CD4-positive, alpha-beta T cell treated with Interleukin-4 for 4 hours (primary cell): ENCODE measurements around the gene PRELID1.
"Not testable (repeated sequence)": the region's sequence is repeated elsewhere in the genome, so short reads cannot be mapped to it uniquely, and the experiment has no call there.

ENCODE experiments used
- DNase-seq: peaks from one replicate; pipeline ENCODE4 v3.0.0-alpha.2; 2020

PRELID1 gene

GRCh38 chr5:177303121-177303924 is at the start of gene PRELID1, which contains the start of gene RAB24:
Gene PRELID1 (plus strand): TSS chr5:177303799. CDS start chr5:177303986, 187 bp downstream.
Gene RAB24 (minus strand): TSS chr5:177303719. CDS start chr5:177303288, 431 bp downstream.
- DNase-seq = peak; percentile 81

DNA sequence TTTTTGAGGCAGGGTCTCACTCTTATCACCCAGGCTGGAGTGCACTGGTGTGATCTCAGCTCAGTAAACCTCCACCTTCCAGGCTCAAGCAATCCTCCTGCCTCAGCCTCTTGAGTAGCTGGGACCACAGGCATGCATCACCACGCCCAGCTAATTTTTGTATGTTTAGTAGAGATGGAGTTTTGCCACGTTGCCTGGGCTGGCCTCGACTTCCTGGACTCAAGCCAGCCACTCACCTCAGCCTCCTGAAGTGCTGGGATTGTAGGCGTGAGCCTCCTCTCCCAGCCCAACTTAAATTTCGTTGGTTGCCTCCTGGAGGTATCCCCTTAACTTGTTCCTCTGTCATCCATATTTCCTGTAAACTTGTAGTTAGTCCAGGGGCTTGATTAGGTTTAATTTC is 47.3 kb upstream of the PRELID1 start:
- DNase-seq = no peak

GRCh38 chr5:177258711-177259110 is 44.9 kb upstream of the PRELID1 start:
- DNase-seq = not testable (repeated sequence)

DNA sequence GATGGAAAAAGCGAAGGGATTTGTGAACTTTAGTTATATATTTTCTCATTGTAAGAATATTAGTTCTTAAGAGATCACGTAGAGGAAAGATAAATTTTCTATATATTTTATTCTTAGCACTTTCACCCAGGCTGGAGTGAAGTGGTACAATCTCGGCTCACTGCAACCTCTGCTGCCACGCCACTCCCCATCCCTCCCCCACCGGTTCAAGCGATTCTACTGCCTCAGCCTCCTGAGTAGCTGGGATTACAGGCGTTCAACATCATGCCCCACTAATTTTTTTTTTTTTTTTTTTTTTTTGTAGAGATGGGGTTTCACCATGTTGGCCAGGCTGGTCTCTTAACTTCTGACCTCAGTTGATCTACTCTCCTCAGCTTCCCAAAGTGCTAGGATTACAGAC is 42.6 kb upstream of the PRELID1 start:
- no peak for DNase-seq

DNA sequence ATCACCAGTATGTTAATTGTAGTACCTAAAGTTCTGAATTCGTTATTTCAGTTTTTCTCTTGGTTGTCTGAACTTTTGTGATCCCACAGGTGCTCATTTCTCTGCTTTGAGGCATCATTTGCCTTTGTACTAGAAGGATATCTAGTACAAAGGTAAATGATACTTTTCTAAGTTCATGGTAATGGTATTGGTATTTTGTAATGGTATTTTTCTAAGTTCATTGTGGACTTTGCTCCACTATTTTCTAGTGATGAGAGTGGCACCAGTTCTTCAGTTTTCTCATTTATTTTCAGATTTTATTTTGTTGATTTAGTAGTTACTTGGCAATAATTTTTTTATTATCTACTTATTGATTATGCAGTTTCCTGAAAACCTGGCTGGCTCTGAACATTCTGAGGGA is 42.1 kb upstream of the PRELID1 start:
- no peak for DNase-seq

- no peak for DNase-seq
Measured at GRCh38 chr5:177264178-177264577, 39.4 kb upstream of the PRELID1 start.

DNA sequence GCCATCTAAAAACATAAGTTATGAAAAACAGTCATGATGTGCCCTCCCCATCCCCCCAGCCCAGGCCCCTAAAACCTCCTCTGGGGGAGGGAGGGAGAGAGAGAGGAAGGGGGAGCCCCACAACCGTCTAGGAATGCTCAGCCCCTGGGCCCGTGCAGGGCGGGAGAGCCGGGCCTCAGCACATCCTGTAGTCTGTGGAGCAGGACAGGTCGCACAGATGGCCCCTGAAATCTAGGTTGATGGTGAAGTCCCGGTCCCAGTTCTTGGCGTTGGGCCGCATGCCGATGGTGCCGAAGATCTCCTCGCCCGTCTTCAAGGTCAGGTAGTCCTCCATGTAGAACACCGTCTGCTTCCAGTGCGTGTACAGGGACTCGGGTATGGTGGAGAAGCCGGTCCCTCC is 38.2 kb upstream of the PRELID1 start:
- no peak for DNase-seq

DNA sequence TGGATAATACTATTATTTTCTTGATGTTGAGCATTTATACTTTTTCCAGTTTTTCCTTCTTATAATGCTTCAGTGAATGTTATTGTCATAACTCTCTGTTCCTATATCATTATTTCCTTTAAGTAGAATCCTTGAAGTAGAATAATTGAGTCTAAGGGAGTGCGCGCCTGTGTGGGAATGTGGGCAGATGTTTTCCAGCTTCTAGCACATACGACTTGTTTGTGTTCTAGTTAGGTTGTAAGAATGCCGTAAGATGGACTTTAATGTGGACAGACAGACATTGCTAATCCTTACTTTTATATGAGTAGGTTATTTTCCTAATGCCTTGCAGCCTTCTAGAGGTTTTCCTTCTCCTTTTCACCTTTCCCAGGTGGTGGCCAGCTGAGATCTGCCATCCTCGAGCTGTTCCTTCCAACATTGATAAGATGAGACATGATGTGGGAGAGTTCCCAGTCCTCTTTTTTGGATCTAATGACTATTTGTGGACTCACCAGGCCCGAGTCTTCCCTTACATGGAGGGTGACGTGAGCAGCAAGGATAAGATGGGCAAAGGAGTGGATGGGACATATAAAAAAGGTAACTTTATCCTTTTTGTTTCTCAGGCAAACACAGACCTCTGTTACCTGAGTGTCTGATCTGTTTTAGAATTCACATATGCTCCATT is 34.2 kb upstream of the PRELID1 start:
- no peak for DNase-seq

- DNase-seq = no peak
Measured at GRCh38 chr5:177269976-177270375, 33.6 kb upstream of the PRELID1 start.

GRCh38 chr5:177270653-177271052 is 32.9 kb upstream of the PRELID1 start:
- DNase-seq = no peak

GRCh38 chr5:177271113-177271512 is 32.5 kb upstream of the PRELID1 start:
- DNase-seq = no peak

- DNase-seq = no peak
Measured at GRCh38 chr5:177275883-177276282, 27.7 kb upstream of the PRELID1 start.

GRCh38 chr5:177276886-177277285 is 26.7 kb upstream of the PRELID1 start:
- DNase-seq = no peak

DNA sequence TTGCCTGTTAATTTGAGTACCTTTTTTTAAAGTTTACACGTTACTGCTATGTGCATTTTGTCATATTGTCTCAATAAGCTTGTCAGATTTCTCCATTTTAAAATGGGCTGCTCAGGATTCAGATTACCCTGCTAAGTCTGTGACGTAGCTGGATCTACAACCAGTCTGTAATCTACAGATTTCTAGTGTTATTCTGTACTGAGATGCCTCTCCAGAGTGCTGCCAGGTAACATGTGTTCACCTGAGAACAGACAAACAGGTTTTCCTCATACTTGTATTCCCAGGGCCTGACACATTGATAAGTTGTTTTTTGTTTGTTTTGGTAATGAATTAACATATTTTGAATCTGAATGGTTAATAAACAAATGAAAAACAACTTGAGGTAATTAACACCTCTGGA is 15.4 kb upstream of the PRELID1 start:
- no peak for DNase-seq

GRCh38 chr5:177290816-177291596 is 12.6 kb upstream of the PRELID1 start:
- DNase-seq = no peak

DNA sequence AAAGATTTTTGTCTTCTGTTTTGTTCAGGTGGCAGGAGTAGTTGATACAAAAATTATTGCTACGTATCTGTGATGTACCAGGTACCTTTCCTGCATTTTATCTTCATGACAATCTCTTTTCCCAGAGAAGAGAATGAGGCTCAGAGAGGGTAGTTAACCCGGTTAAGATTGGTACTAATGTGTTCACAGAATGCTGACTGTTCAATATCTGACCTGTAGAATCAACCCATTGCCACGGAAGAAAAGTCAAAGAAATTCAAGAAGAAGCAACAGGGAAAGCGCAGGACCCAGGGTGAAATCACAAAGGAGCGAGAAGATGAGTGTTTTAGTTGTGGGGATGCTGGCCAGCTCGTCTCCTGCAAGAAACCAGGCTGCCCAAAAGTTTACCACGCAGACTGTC is 11.9 kb upstream of the PRELID1 start:
- no peak for DNase-seq

GRCh38 chr5:177293819-177294581 is 9.6 kb upstream of the PRELID1 start:
- DNase-seq = no peak

DNA sequence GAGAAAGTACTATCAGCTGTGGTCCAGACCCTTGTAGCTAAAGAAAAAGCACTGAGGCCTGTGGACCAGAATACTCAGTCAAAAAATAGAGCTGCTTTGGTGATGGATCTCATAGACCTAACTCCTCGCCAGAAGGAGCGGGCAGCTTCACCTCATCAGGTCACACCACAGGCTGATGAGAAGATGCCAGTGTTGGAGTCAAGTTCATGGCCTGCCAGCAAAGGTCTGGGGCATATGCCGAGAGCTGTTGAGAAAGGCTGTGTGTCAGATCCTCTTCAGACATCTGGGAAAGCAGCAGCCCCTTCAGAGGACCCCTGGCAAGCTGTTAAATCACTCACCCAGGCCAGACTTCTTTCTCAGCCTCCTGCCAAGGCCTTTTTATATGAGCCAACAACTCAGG is 9.0 kb upstream of the PRELID1 start:
- no peak for DNase-seq

DNA sequence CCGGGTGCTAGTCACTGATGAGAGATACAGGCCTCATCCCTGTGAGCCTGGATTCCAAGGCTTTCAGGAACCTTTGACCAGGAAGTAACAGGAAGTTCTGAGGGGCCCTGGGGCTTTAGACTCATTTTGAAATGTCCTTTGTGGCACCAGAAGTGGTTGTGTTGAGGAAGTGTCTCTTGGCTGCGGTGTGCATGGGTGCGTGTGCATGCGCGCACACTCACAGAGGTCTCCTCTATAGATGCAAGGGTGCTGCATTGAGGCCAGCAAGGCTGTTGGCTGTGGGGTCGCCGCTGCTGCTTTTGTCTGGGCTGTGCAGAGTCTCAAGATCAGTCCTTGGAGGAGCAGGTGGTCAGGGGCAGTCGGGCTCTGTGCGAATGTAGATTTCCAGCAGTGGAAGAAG is 7.7 kb upstream of the PRELID1 start:
- DNase-seq = no peak

DNA sequence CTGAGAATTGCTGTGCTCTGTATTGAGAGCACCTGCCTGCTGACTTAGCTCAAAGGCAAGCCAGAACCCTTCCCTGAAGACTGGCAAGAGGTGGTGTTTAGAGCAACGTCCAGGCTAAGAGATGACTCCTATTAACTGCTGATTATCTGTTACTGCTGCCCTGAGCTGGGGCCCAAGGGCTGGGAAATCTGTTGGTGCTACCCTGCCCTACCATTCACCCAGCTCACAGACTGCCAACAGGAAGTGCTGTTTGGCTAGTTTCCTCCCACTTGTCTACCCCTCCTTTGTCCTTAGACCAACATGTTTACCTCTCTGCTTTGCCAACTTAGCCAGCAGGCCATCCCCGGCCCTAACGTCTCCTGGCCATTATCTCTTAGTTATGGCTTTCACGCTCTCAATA is 7.0 kb upstream of the PRELID1 start:
- no peak for DNase-seq

GRCh38 chr5:177297922-177298321 is 5.7 kb upstream of the PRELID1 start:
- no peak for DNase-seq

- DNase-seq = no peak
Measured at GRCh38 chr5:177299697-177300096, 3.9 kb upstream of the PRELID1 start.
